Activated CD8-positive, alpha-beta memory T cell treated with anti-CD3 and anti-CD28 coated beads for 36 hours (primary cell): ENCODE results near the gene SYN1. TPM values are rescaled to one million over a fixed set of nuclear protein-coding genes. Genes with fewer than 3 reads are reported as not detected.

Experiments used
- CTCF ChIA-PET: fragments of 350-600 bp; sonication (Branson Sonifier 250); formaldehyde crosslinking; loops from one replicate; lab custom pipeline; 2021; ENCODE audit warnings: antibody characterized with exemption; lab: Charles Lee
- POLR2A ChIA-PET: fragments of 350-600 bp; sonication (Branson Sonifier 250); formaldehyde crosslinking; loops from one replicate; lab custom pipeline; 2021; ENCODE audit warnings: antibody characterized with exemption; lab: Charles Lee
- total RNA-seq, 2 experiments: library from RNA; stranded (reverse); gene quantifications; one replicate each; pipeline ENCODE4 v1.2.3, GENCODE V29; 2021

The SYN1 gene
- total RNA-seq, 2 experiments from 2014 or later: 0.27 to 0.84 TPM

- POLR2A ChIA-PET: no interaction called here
Measured at GRCh38 chrX:47638816-47639215, 19.2 kb upstream of the SYN1 start.

DNA sequence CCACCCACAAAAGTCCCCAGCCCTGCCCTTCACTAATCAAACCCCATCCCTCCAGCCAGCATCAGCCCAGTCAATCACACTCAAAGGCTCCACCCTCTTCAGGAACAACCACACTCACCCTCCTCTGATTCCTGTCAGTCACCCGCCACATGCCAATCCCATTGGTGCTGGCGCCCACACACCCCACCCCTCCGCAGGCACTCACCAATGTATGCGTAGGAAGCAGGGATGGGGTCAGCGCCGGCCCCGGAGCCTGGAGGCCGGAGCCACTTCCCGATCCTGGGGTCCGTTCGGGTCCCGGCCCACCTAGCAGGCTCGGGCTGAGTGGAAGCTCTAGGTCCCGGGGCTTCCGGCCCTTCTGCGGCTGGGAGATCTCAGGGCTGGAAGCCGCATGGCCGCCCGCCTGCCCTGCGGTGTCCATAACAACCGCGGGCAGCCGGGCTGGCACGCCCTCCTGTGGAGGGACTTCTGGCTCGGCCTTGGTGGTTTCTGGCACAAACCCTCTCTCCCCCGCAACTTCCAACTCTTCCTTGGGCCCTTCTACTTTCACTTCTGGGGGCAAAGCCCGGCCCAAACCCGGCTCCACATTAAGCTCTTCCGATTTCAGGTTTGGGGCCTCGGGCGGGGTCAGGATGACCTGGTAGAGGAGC, 18.0 kb upstream of the SYN1 start:
- CTCF ChIA-PET: no interaction called here
- POLR2A ChIA-PET: no interaction called here

More at GRCh38 chrX:47638816-47639215, 19.2 kb upstream of the SYN1 start:
- CTCF ChIA-PET: no interaction called here

DNA sequence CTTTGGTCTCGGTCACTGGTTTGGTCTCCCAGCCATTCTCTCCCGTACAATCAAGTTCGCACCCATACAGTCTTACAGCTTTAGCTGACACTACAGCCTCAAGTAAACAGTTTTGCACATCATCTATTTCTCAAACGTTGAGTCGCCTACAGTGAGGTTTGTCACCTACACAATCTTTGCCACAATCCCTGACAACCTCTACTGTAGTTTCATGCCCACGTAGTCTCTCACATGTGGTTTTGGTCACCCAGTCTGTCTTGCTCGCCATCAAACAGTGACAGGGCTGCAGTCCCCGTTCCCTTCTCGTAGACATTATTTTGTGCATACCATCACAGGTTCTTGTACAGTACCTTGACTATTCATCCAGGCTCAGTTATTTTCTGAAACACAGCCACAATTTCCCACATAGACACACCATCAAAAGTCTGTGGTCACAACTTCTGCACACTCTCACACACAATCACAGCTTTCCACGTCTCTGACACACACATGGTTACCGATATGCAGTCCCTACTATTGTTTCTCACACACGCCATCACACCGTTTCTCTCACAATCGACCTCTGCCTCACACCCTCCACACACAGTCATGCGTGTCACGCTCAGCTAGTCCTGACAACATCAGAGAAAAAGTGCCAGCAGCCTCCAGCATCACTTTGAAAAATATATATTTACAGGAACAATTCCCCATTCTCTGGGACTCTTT, 15.4 kb upstream of the SYN1 start:
- POLR2A ChIA-PET: interaction anchor here (0.7 kb wide), 1 partner anchor 10 kb away, joined by 3 read pairs; no protein-coding TSS in a partner anchor
- CTCF ChIA-PET: interaction anchor here (1.8 kb wide), 1 partner anchor 9 kb away, joined by 4 read pairs; no protein-coding TSS in a partner anchor

DNA sequence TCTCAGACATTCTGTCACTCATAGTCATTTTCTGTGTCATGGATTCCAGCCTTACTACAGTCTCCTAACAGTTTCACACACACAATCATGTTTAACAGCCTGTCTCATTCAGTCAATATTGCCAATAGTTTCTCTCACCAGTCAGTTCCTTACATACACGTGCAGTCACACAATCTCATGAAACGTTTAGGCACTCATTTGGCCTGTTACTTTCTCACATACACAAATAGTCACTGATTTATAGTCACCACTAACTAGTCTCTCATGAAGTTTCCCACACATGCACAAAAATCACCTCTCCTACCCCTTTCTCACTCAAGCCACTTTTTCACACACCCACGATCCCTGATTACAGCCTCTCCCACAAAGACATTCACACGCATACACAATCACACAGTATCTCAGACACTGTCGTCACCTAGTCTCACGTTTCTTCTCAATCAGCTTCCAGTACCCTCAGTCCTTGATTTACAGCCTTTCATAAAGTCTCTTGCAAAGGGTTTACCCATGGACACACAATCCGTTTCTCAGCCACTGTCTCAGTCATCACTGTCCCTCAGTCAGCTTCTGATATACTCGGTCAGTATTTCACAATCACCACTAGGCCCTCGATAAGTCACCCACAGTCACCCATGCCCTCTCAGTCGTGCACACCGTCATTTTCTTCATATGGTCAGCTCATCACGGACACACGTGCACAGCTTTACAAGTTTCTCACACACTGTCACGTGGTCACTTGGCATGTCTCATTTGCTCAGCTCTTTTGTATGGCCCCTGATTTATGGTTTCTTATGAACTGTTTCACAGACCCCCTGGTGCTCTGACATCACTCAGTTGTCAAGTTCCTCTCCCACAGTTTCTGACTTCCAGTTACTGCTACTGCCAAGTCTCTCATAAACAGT, 14.3 kb upstream of the SYN1 start:
- POLR2A ChIA-PET: interaction anchor here (0.7 kb wide), 1 partner anchor 9 kb away, joined by 3 read pairs; no protein-coding TSS in a partner anchor
- CTCF ChIA-PET: interaction anchor here (1.8 kb wide), 1 partner anchor 10 kb away, joined by 4 read pairs; no protein-coding TSS in a partner anchor

DNA sequence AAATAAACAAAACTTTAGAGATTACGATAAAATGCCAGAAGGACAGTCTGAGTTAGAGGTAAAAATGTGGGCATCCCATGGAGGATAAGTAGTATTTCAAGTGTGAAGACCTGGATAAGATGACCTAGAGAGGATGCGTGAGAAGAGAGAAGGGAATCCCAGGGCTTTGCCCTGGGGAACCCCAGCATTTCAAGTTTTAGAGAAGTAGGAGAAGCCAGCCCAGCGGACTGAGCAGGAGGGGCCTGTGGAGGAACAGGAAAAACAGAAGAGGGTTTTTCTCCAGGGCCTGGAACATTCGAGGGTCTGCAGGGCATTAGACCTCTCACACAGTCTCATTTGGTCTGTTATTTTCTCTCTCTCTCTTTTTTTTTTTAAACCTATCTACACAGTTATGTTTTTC, 13.0 kb upstream of the SYN1 start:
- ChIA-PET POLR2A (no interaction called here), CTCF (no interaction called here)

GRCh38 chrX:47631676-47632075, 12.0 kb upstream of the SYN1 start:
- ChIA-PET POLR2A (no interaction called here), CTCF (no interaction called here)

DNA sequence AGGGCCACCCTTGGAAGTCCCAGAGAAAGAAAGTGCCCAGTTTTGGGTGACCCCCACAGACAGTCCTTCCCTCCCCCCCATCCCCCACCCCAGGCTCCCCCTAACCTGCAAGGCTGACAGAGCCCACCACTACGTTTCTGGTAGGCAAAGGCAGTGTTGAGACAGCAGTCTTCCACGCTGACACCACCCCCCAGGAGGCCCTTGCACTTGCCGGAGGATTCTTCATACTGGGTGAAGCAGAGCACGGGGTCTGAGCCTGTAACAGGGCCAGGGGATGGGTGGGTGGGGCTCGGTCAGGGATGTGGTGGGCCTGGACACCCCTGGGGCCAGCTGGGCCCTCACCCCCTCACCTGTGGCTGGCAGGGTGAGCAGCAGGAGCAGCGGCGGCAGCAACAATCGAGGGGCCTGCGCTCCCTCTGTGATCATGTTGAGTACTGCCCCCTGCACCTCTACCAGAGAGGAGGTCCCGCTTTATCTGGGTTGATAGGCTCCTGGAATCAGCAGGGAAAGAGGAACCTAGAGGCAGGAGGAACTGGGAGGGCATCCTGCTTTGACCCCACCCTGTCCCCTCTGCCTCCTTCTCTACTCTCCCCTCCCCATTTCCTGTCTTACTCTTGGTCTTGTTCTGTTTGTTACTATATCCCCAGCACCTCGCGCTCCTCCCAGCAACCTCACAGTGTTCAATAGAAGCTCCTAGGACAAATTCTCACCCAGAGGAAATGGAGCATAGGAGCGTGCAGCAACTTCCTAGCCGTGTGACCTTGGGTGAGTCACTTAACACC, 10.0 kb upstream of the SYN1 start, which contains the start of gene CFP:
CFP (minus strand) TSS at position 512 of the 782 bp plus-strand sequence; CDS start at position 426, 86 bp downstream.
- CTCF ChIA-PET: no interaction called here
- POLR2A ChIA-PET: no interaction called here

DNA sequence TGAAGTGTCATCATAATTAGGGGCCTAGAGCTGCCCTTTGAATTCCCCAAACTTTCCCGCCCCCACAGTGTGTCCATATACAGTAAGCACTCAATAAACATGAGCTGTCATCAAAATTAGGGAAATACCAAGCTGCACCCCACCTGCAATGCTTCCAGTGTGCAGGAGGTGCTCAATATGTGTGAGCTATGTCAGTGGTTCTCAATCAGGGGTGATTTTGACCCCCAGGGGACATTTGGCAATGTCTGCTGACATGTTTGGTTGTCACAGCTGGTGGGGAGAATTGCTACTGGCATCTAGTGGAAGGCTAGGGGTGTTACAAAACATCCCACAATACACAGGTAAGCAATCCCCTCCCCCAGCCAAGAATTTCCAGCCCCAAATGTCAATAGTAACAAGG, 9.3 kb upstream of the SYN1 start:
- POLR2A ChIA-PET: no interaction called here
- CTCF ChIA-PET: no interaction called here

DNA sequence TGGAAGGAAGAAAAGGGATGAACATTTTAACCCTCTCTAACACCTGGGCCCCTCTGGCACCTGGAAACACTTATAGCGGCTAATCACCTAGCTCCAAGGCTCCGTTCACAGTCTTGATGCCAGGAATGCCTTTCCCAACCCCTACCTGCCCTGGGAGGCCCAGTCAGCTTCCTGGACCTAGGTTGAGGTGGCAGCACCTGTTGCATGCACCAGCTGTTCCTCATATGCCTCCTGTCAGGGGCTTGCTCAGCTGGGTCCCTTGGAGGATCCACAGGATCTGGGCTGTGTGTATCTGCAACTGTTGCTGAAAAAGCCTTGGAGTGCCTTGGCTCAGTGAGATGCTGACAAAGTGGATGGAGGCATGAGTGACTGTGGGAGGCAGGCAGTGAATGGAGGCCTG, 5.7 kb upstream of the SYN1 start:
- POLR2A ChIA-PET: interaction anchor here (0.8 kb wide), 1 partner anchor 9 kb away, joined by 3 read pairs; no protein-coding TSS in a partner anchor
- CTCF ChIA-PET: no interaction called here

- ChIA-PET POLR2A (no interaction called here), CTCF (no interaction called here)
Measured at GRCh38 chrX:47623540-47624027, 3.9 kb upstream of the SYN1 start.

DNA sequence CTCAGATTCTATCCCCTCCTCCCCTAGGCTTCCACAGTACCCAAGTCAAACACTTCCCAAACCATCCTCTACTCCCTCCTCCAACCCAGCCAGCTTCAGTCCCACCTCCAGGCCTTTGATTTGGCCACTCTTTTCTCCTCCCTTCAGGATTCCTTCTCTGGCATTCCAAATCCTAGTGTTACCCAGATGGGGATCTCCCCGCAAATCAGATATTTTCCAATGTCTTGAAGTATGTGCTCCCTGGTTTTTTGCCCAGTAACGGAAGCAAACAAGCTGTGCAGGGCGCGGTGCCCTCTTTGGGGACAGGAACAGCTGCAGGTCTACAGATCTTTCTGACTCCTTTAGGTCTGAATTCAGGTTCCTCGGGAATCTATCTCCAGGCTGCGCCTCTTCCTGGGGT, 2.2 kb upstream of the SYN1 start:
- CTCF ChIA-PET: no interaction called here

GRCh38 chrX:47620303-47620685, 637 bp upstream of the SYN1 start:
- POLR2A ChIA-PET: no interaction called here
- CTCF ChIA-PET: no interaction called here

More for the DNA sequence above, 2.2 kb upstream of the SYN1 start:
- POLR2A ChIA-PET: no interaction called here

DNA sequence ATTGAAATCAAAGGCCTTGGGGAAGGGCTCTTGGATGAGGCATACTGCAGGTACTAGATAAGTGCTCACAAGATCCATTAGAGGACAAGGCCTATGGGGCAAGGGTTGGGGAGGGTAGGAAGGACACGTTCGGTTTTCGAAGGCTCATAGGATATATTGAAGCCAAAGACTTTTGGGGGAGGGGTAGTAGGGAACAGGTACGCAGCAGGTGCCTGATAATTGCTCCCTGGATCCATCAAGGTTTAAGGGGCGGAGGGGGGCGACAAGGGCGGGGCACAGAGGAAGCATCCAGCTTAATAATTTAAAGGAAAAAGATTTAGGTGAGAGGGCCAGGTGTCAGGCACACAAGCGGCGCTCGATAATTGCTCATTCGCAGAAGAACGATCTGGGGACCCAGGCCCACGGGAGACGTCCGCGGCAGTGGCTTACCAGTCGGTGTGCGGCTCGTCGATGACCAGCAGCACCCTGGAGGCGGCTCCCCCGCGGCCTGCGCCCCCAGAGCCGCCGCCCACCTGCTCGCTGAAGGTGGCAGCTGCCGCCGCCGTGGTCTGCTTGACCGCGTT, 653 bp downstream of the SYN1 start:
- CTCF ChIA-PET: no interaction called here
- POLR2A ChIA-PET: no interaction called here

DNA sequence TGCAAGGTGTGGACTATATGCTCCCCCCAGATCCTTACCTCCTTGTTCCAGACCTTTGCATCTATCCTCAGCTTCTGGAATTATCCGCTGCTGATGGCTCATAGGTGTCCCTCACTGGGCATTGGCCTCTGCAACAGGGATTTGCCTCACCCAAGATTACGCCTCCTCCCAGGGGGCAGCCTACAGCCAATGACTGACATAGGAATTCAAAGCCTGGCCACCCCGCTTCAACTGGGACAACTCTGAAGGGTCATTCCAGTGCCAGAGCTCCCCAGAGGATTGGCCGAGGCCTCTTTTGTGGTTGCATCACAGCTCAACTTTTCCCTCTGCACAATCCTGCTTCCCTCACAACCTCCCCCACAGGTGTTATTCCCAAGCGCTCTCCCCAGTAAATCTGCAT, 5.0 kb downstream of the SYN1 start:
- CTCF ChIA-PET: no interaction called here
- POLR2A ChIA-PET: no interaction called here

DNA sequence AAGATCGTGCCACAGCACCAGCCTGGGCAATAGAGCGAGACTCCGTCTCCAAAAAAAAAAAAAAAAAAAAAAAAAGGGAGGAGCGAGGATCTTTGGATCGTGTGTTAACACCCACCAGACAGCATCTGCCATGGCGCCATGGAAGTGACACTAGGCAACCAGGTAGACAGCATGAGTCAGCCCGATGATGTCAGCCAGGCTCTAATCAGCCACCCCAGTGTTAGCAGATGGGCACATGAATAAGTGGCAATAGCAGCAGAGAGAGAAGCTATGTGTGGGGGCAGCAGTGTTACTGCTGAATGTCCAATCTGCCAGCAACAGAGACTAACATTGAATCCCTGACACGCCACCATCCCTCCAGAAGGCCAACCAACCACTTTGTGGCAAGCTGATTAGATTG, 6.6 kb downstream of the SYN1 start:
- POLR2A ChIA-PET: no interaction called here
- CTCF ChIA-PET: interaction anchor here (1.2 kb wide), 1 partner anchor 31 kb away, joined by 3 read pairs; the partner anchor contains the start of gene TIMP1

DNA sequence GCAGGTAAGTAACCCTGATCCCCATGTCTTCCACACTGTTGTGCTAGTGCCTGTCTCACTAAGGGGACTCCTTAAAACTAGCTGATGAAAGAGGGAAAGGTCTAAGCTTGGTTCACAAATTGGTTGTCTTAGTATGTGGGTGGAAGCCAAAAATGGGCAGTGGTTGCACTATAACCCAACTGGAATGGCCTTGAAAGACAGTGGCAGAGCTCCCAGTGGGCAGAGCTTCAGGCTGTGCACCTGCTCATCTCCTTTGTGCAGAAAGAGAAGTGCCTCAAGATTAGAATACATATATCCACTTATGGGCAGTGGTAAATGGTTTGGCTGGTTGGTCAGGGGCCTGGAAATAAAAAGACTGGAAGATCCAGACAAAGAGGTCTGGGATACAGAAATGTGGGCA, 7.2 kb downstream of the SYN1 start:
- CTCF ChIA-PET: no interaction called here

GRCh38 chrX:47611926-47612325, 7.7 kb downstream of the SYN1 start:
- POLR2A ChIA-PET: no interaction called here
- CTCF ChIA-PET: no interaction called here

More for the DNA sequence above, 7.2 kb downstream of the SYN1 start:
- POLR2A ChIA-PET: no interaction called here

- ChIA-PET POLR2A (no interaction called here), CTCF (no interaction called here)
Measured at GRCh38 chrX:47611489-47611888, 8.2 kb downstream of the SYN1 start.
